Urinary bladder (tissue), 4 donors: ENCODE results near the gene FUT6. TPM values are rescaled to one million over a fixed set of nuclear protein-coding genes. Genes with fewer than 3 reads are reported as not detected.
"Not testable (repeated sequence)": the region's sequence is repeated elsewhere in the genome, so short reads cannot be mapped to it uniquely, and the experiment has no call there.

Experiments
- DNase-seq: peaks from one replicate; pipeline ENCODE4 v3.0.0-alpha.2; 2015; ENCODE audit errors: extremely low spot score
- H3K27ac ChIP-seq: one replicate; pipeline ENCODE4 v1.5.1; 2013; ENCODE audit warnings: low read depth, mild to moderate bottlenecking, moderate library complexity
- H3K36me3 ChIP-seq: one replicate; pipeline ENCODE4 v1.6.1; 2013; ENCODE audit warnings: mild to moderate bottlenecking, moderate library complexity; ENCODE audit not compliant: insufficient read depth
- H3K4me1 ChIP-seq: one replicate; pipeline ENCODE4 v1.6.1; 2013; ENCODE audit warnings: mild to moderate bottlenecking, moderate library complexity; ENCODE audit not compliant: insufficient read depth
- H3K4me3 ChIP-seq: one replicate; pipeline ENCODE4 v1.5.1; 2013; ENCODE audit warnings: low read depth, low read length
- WGBS: extraction: QIAGEN DNeasy Blood & Tissue Kit; methylation state at CpG from one replicate; pipeline ENCODE4 v1.1.7; 2013; 5-methylcytosine and 5-hydroxymethylcytosine counted together
- polyA plus RNA-seq: library from polyadenylated mRNA; stranded (reverse); fragments of 200-250 nt; gene quantifications from one replicate; pipeline ENCODE4 v1.2.3, GENCODE V29; 2013
- total RNA-seq: library from RNA; depleted of rRNA; stranded (reverse); fragments of >200 nt; gene quantifications from one replicate; pipeline ENCODE4 v1.2.3, GENCODE V29; 2014
- donor health status: healthy with polysubstance abuse.
- donor health status: healthy.

FUT6 gene
- total and polyA plus RNA-seq, 2 donors: 0.03 TPM; not detected in 1

GRCh38 chr19:5867201-5868136 is 28.0 kb upstream of the FUT6 start:
- H3K4me1 ChIP-seq: no peaks in the 10 kb centered on the region
- H3K4me3 ChIP-seq: no peak overlapping the region
- WGBS: 86% methylated on average over 31 of the region's 31 CpGs
- H3K27ac ChIP-seq: no peak overlapping the region
- H3K36me3 ChIP-seq: no peaks in the 10 kb centered on the region
- DNase-seq: no peak

GRCh38 chr19:5865772-5866171 is 26.3 kb upstream of the FUT6 start:
- H3K4me1 ChIP-seq: no peaks in the 10 kb centered on the region
- H3K36me3 ChIP-seq: no peaks in the 10 kb centered on the region
- H3K27ac ChIP-seq: no peak overlapping the region
- H3K4me3 ChIP-seq: no peak overlapping the region
- DNase-seq: no peak
- 80% methylated on average over 11 of the region's 11 CpGs for WGBS

GRCh38 chr19:5864725-5865486 is 25.4 kb upstream of the FUT6 start:
- 87% methylated on average over 14 of the region's 14 CpGs for WGBS
- Histone ChIP-seq H3K27ac (no peak overlapping the region), H3K36me3 (no peaks in the 10 kb centered on the region), H3K4me3 (no peak overlapping the region), H3K4me1 (no peaks in the 10 kb centered on the region)
- DNase-seq: no peak

- Histone ChIP-seq H3K36me3 (no peaks in the 10 kb centered on the region), H3K27ac (no peak overlapping the region), H3K4me3 (no peak overlapping the region), H3K4me1 (no peaks in the 10 kb centered on the region)
- 82% methylated on average over 9 of the region's 9 CpGs for WGBS
- no peak for DNase-seq
These were observed 24.7 kb upstream of the FUT6 start for GRCh38 chr19:5864013-5864720.

GRCh38 chr19:5863030-5863665 is 23.6 kb upstream of the FUT6 start:
- no peak overlapping the region for H3K4me3 ChIP-seq
- H3K4me1 ChIP-seq: no peaks in the 10 kb centered on the region
- H3K36me3 ChIP-seq: no peaks in the 10 kb centered on the region
- whole genome bisulfite sequencing: 58% methylated on average over 11 of the region's 11 CpGs
- no peak overlapping the region for H3K27ac ChIP-seq
- no peak for DNase-seq

- Histone ChIP-seq H3K4me3 (no peak overlapping the region), H3K27ac (no peak overlapping the region), H3K4me1 (no peaks in the 10 kb centered on the region), H3K36me3 (no peaks in the 10 kb centered on the region)
- no peak for DNase-seq
- WGBS: 83% methylated on average over 18 of the region's 18 CpGs
These were observed 17.9 kb upstream of the FUT6 start for GRCh38 chr19:5857203-5858081.

- not testable (repeated sequence) for H3K27ac ChIP-seq, H3K4me3 ChIP-seq, H3K36me3 ChIP-seq, DNase-seq, H3K4me1 ChIP-seq
- WGBS: 74% methylated on average over 9 of the region's 9 CpGs
These were observed 15.6 kb upstream of the FUT6 start for GRCh38 chr19:5855151-5855550.

- not testable (repeated sequence) for H3K4me1 ChIP-seq, H3K27ac ChIP-seq, H3K4me3 ChIP-seq, H3K36me3 ChIP-seq, DNase-seq
- 81% methylated on average over 10 of the region's 10 CpGs for WGBS
These were observed 14.6 kb upstream of the FUT6 start for GRCh38 chr19:5854121-5854520.

GRCh38 chr19:5851302-5851701 is 11.8 kb upstream of the FUT6 start, which contains the start of gene FUT3:
TSS of gene FUT3 (minus strand) at chr19:5851449.
- no peak within 1 kb of the TSS for H3K4me3 ChIP-seq
- WGBS: 77% methylated on average over 10 of the region's 10 CpGs
- DNase-seq: no peak
- H3K27ac ChIP-seq: no peak within 1 kb of the TSS
- no peaks in the 10 kb centered on the region for H3K4me1 ChIP-seq
- no peaks in the 10 kb centered on the region for H3K36me3 ChIP-seq

GRCh38 chr19:5850743-5851293 is 11.3 kb upstream of the FUT6 start:
- 12% methylated on average over 5 of the region's 5 CpGs for WGBS
- Histone ChIP-seq H3K4me1 (no peaks in the 10 kb centered on the region), H3K36me3 (no peaks in the 10 kb centered on the region), H3K27ac (no peak overlapping the region), H3K4me3 (no peak overlapping the region)
- DNase-seq: no peak

GRCh38 chr19:5850189-5850588 is 10.7 kb upstream of the FUT6 start:
- no peak overlapping the region for H3K4me3 ChIP-seq
- no peak for DNase-seq
- no peaks in the 10 kb centered on the region for H3K4me1 ChIP-seq
- H3K36me3 ChIP-seq: no peaks in the 10 kb centered on the region
- WGBS: 82% methylated on average over 6 of the region's 6 CpGs
- no peak overlapping the region for H3K27ac ChIP-seq

GRCh38 chr19:5848621-5849020 is 9.1 kb upstream of the FUT6 start:
- H3K36me3 ChIP-seq, DNase-seq, H3K4me3 ChIP-seq, H3K4me1 ChIP-seq, H3K27ac ChIP-seq: not testable (repeated sequence)
- WGBS: 67% methylated on average over 5 of the region's 5 CpGs
